Measurements from ENCODE around the gene SMAD3. TPM values are rescaled to one million over a fixed set of nuclear protein-coding genes. Genes with fewer than 3 reads are reported as not detected.

The SMAD3 gene
- total RNA-seq, 1 donor from 2014 or later, result 2.5 TPM

GRCh38 chr15:67184208-67184925 is 119.0 kb downstream of the SMAD3 start:
- DNase-seq, result no peak

GRCh38 chr15:67185051-67185450 is 119.6 kb downstream of the SMAD3 start:
- no peak for DNase-seq

- no peak for DNase-seq
Measured at GRCh38 chr15:67185621-67186225, 120.3 kb downstream of the SMAD3 start.

GRCh38 chr15:67186226-67186649 is 120.8 kb downstream of the SMAD3 start:
- no peak for DNase-seq

- DNase-seq, result no peak
Measured at GRCh38 chr15:67186688-67187087, 121.3 kb downstream of the SMAD3 start.

GRCh38 chr15:67187351-67187854 is 122.0 kb downstream of the SMAD3 start:
- DNase-seq, result no peak

- DNase-seq, result no peak
Measured at GRCh38 chr15:67188551-67189218, 123.3 kb downstream of the SMAD3 start.

GRCh38 chr15:67189326-67190051 is 124.1 kb downstream of the SMAD3 start:
- no peak for DNase-seq

GRCh38 chr15:67190326-67190725 is 124.9 kb downstream of the SMAD3 start:
- DNase-seq, result no peak

GRCh38 chr15:67190813-67191212 is 125.4 kb downstream of the SMAD3 start:
- no peak for DNase-seq

- DNase-seq, result no peak
Measured at GRCh38 chr15:67192185-67192820, 126.9 kb downstream of the SMAD3 start.

- no peak for DNase-seq
Measured at GRCh38 chr15:67193223-67193990, 128.0 kb downstream of the SMAD3 start.

GRCh38 chr15:67194171-67195114 is 129.0 kb downstream of the SMAD3 start:
- no peak for DNase-seq

- no peak for DNase-seq
Measured at GRCh38 chr15:67195305-67195704, 129.9 kb downstream of the SMAD3 start.

GRCh38 chr15:67196222-67196621 is 130.8 kb downstream of the SMAD3 start:
- DNase-seq, result no peak

- DNase-seq, result no peak
Measured at GRCh38 chr15:67196672-67197363, 131.4 kb downstream of the SMAD3 start.

GRCh38 chr15:67197364-67197695 is 131.9 kb downstream of the SMAD3 start:
- DNase-seq, result no peak

GRCh38 chr15:67198157-67198754 is 132.9 kb downstream of the SMAD3 start:
- DNase-seq, result no peak

- DNase-seq, result no peak
Measured at GRCh38 chr15:67199391-67199790, 134.0 kb downstream of the SMAD3 start.
